ENCODE data around the gene POLG2.

POLG2 gene

DNA sequence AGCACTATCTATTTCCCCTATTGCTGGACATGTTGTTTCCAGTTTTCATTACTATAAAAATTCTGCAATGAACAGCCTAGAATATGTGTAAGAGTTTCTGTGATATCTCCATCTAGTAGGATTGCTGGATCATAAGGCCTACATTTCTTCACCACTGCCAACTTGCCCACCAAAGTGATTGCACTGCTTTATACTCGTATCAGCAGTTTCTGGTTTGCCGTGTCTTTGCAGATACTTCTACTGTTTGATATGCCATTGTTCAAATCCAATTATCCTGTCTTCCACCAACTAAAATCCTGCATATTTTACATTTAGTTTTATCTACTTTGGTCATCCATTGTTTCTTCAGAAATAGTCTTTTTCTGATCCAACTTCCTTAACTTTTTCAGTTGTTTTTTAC is 31.1 kb upstream of the POLG2 start:
- ChIA-PET CTCF (interaction anchor here (1.1 to 2.3 kb wide), 4 partner anchors 10 to 42 kb away, joined by 3 to 5 read pairs (median 3); no protein-coding TSS in a partner anchor), POLR2A (no interaction called here)

DNA sequence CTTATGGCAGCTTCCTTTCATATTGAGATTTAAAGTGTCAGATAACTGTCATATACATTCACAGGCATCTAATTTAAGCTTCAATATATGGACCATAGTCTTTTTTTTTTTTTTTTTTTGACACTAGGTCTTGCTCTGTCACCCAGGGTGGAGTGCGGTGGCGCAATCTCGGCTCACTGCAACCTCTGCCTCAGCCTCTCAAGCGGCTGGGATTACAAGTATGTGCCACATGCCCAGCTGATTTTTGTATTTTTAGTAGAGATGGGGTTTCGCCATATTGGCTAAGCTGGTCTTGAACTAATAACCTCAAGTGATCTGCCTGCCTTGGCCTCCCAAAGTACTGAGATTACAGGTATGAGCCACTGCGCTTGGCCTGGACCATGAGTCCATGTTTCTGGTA is 23.5 kb upstream of the POLG2 start:
- ChIA-PET CTCF (interaction anchor here (1.2 to 1.4 kb wide), 2 partner anchors 25 to 112 kb away, joined by 3 read pairs; no protein-coding TSS in a partner anchor), POLR2A (interaction anchor here (0.5 to 0.7 kb wide), 3 partner anchors 14 to 18 kb away, joined by 3 read pairs; partner anchors contain the start of gene CEP95)
- TF ChIP-seq, protein P1, sequence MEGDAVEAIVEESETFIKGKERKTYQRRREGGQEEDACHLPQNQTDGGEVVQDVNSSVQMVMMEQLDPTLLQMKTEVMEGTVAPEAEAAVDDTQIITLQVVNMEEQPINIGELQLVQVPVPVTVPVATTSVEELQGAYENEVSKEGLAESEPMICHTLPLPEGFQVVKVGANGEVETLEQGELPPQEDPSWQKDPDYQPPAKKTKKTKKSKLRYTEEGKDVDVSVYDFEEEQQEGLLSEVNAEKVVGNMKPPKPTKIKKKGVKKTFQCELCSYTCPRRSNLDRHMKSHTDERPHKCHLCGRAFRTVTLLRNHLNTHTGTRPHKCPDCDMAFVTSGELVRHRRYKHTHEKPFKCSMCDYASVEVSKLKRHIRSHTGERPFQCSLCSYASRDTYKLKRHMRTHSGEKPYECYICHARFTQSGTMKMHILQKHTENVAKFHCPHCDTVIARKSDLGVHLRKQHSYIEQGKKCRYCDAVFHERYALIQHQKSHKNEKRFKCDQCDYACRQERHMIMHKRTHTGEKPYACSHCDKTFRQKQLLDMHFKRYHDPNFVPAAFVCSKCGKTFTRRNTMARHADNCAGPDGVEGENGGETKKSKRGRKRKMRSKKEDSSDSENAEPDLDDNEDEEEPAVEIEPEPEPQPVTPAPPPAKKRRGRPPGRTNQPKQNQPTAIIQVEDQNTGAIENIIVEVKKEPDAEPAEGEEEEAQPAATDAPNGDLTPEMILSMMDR (IDR thresholded peaks at IDR 0.05; ENCODE audit: control extremely low read depth, extremely low read depth, low read depth, missing control alignments) = no peak
- DNase-seq (ENCODE audit: extremely low spot score) = no peak

More for the DNA sequence above, 31.1 kb upstream of the POLG2 start:
- no peak for DNase-seq (ENCODE audit: extremely low spot score)
- TF ChIP-seq, protein P1 (IDR thresholded peaks at IDR 0.05; ENCODE audit: control extremely low read depth, extremely low read depth, low read depth, missing control alignments) = no peak

DNA sequence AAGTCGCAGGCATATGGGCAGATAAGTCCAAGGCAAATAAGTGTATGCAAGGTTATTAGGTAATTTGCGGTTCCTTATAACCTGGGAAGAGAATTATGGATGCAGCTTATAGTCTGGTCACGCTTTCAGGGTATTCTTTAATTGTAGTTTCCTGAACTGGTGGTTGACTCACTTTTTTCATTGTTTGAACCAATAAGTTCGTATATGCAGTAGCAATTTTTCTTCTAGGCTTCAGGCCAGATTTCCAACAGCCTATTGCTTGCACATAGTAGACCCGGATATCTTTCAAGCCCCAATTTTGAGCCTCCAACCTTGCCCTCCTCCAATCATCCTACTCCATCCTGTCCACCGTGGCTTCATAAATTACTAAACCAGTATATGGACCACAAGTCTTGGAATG is 22.7 kb upstream of the POLG2 start:
- CTCF ChIA-PET = interaction anchor here (1.2 to 1.4 kb wide), 2 partner anchors 25 to 113 kb away, joined by 3 read pairs; no protein-coding TSS in a partner anchor

DNA sequence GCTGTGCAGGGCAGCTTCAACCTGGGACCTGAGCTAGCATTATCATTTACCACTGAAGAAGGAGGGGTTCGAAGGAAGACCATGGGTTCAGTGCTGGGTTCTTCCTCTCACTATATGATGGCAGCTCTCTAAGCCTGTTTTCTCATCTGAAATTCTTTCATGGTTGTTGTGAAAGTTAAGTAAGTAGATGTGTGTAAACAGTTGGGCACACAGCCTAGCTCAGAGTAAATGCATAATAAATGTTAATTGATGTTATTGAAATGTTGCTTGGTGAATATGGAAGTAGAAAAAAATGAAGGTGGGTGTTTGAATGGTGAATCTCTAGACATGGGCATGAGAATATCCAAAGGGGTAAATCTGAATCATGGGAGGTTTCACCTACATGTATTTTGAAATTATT is 19.0 kb upstream of the POLG2 start:
- CTCF ChIA-PET = interaction anchor here (1.4 to 2.0 kb wide), 5 partner anchors 9 to 383 kb away, joined by 4 to 9 read pairs (median 5); partner anchors contain the start of genes CEP95 and DDX5
- POLR2A ChIA-PET = interaction anchor here (0.5 to 2.4 kb wide), 4 partner anchors 9 to 89 kb away, joined by 3 to 8 read pairs (median 6); partner anchors contain the start of genes CEP95, DDX5 and POLG2
- TF ChIP-seq, protein P1 (IDR thresholded peaks at IDR 0.05; ENCODE audit: control extremely low read depth, extremely low read depth, low read depth, missing control alignments) = no peak
- DNase-seq (ENCODE audit: extremely low spot score) = no peak

More for the DNA sequence above, 22.7 kb upstream of the POLG2 start:
- POLR2A ChIA-PET = interaction anchor here (0.5 to 0.6 kb wide), 2 partner anchors 14 to 18 kb away, joined by 3 read pairs; no protein-coding TSS in a partner anchor
- TF ChIP-seq, protein P1 (IDR thresholded peaks at IDR 0.05; ENCODE audit: control extremely low read depth, extremely low read depth, low read depth, missing control alignments) = no peak
- DNase-seq (ENCODE audit: extremely low spot score) = no peak

DNA sequence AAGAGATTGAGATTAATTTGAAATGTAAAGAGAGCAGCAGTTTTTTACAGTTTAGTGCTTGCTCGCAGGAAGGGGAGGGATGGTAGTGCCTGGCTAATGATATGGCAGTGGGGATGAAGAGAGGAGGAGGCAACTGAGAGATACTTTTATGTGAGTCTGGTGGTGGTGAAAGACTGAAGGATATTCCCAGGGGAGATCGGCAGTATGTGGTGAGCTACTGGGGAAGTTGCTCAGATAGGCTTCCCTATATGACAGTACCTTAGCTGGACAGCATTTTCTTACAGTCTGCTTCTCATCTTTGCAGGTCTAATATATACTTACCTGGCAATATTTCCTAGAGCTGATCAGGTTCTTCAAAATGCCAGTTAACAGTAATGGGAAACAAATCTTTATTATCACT is 18.6 kb upstream of the POLG2 start:
- CTCF ChIA-PET = interaction anchor here (1.4 to 2.0 kb wide), 5 partner anchors 8 to 382 kb away, joined by 4 to 9 read pairs (median 5); partner anchors contain the start of genes CEP95 and DDX5
- no peak for DNase-seq (ENCODE audit: extremely low spot score)
- POLR2A ChIA-PET = interaction anchor here (0.5 to 2.4 kb wide), 4 partner anchors 9 to 89 kb away, joined by 3 to 8 read pairs (median 6); partner anchors contain the start of genes CEP95, DDX5 and POLG2
- TF ChIP-seq, protein P1 (IDR thresholded peaks at IDR 0.05; ENCODE audit: control extremely low read depth, extremely low read depth, low read depth, missing control alignments) = no peak

DNA sequence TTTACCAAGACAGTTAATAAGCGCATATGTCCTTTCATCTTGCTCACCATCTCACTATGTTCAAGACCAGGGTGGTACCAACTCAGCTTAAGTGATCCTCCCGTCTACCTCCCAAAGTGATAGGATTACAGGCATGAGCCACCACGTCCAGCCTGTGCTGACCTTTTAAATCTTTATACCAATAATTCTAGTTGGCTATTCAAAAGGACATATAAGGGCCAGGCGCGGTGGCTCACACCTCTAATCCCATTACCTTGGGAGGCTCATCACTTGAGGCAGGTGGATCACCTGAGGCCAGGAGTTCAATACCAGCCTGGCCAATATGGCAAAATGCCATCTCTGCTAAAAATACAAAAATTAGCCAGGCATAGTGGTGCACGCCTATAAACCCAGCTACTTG is 12.3 kb upstream of the POLG2 start:
- ChIA-PET POLR2A (no interaction called here), CTCF (interaction anchor here (0.6 kb wide), 1 partner anchor 540 kb away, joined by 3 read pairs; no protein-coding TSS in a partner anchor)

More for the DNA sequence above, 12.3 kb upstream of the POLG2 start:
- no peak for DNase-seq (ENCODE audit: extremely low spot score)
- TF ChIP-seq, protein P1 (IDR thresholded peaks at IDR 0.05; ENCODE audit: control extremely low read depth, extremely low read depth, low read depth, missing control alignments) = no peak

Data from GM10248 (cell line).